ENCODE data around the gene NSL1. TPM values are rescaled to one million over a fixed set of nuclear protein-coding genes. Genes with fewer than 3 reads are reported as not detected.

Gene NSL1
- total RNA-seq, 1 experiment from 2014 or later: 61.3 TPM

DNA sequence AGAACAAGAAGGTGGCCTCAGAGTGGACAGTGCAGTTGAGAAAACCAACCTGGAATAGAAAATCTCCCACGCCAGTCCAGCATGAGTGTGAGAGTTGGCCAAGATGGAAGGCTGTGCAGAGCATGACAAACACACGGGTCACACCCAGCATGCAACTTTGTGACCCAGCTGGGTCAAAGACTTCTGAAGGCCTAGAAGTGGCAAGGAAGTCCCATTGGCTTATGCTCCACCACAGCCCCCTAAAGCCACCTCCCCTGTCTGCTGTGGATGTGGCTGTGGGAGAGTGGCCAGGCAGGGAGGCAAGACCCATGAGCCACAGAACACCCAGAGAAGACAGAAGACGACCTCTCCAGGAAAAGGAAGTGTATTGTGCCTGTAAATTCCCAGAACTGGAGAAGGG lies 105.5 kb downstream of the NSL1 start:
- DNase-seq (ENCODE audit: low read depth): no peak

GRCh38 chr1:212685429-212685828 lies 106.1 kb downstream of the NSL1 start:
- no peak for DNase-seq (ENCODE audit: low read depth)

GRCh38 chr1:212684521-212685090 lies 107.0 kb downstream of the NSL1 start:
- no peak for DNase-seq (ENCODE audit: low read depth)

DNA sequence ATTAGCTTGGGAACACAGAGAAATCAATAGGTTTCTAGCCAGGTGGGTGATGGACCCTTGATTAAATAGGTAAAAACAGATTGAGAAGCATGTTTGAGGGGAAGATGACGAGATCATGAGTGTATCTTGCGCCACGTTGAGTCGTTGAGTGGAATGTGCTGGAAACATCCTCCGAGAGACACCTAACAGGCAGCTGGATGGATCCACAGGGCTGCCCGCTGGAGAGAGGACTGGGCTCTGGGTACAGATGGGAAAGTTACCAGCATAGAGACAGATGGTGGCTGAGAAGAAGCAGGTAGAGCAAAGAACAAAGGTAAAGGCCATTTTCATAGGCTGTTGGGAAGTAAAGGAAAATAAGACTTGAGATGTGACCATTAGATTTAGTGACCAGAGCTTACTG lies 107.5 kb downstream of the NSL1 start:
- no peak for DNase-seq (ENCODE audit: low read depth)

DNA sequence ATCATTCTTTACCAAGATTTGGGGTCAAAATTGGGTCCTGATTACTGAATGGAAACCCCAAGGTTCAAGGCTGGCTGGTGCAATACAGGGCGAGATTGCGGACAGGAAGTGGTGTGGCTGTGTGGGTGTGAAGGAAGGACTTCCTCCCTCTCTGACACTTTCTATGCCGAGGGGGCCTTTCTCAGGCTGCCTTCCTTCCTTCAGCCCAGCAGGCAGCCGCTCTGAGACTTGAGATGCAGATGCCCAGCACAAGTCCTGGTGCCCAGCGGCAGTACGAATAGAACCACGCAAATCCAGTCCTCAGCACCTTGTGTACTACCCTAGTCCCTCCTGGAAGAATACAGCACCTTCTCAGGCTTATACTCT lies 108.2 kb downstream of the NSL1 start:
- peak; percentile 14 for DNase-seq (ENCODE audit: low read depth)

DNA sequence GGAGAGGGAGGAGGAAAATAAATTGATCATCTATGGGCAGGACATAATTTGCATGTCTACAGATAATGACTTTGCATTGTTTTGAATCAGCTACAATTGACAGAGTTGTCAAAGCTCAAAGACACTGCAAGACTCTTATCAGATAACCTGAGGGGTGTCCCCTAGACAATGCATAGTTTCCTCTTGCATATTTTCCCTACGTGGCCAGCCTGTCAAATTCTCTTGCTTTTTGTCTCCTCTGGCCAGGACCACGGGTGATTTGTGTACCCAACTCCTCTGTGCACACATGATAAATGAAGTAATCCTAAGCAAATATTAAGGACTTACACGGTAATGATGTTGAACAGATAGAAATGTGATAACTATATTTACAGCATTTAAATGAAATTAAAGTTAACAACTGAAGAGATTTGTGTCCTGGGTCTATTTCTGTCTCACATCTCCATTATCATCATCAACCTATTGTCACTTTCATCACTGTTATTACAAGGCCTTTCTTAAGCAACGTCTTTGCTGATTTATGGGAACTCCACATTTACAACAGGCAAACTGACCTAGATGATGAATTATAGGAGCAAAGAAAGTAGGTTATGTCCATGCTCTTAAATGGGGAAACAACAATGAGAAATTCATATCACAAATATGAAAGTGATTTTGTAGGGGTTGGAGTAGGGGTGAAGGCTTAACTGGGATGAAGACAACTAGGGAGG lies 110.7 kb downstream of the NSL1 start:
- DNase-seq (ENCODE audit: low read depth): no peak

- DNase-seq (ENCODE audit: low read depth): no peak
These were observed 112.8 kb downstream of the NSL1 start for GRCh38 chr1:212678456-212679410.

GRCh38 chr1:212677573-212677972 lies 114.0 kb downstream of the NSL1 start:
- DNase-seq (ENCODE audit: low read depth): no peak

GRCh38 chr1:212677136-212677535 lies 114.4 kb downstream of the NSL1 start:
- no peak for DNase-seq (ENCODE audit: low read depth)

Other genes starting within 250 kb of the NSL1 start
- gene ATF3, start 183.0 kb downstream of the NSL1 start, total RNA-seq (2014; rRNA removed; shearing (Covaris generic)): 17.8 and 37.4 TPM in 2 replicates
- 3.1 and 12.4 TPM in 2 replicates for gene BATF3, start 91.9 kb downstream of the NSL1 start, total RNA-seq (2014; rRNA removed; shearing (Covaris generic))
- gene TATDN3, start 117 bp upstream of the NSL1 start, total RNA-seq (2014; rRNA removed; shearing (Covaris generic)): 17.9 and 18.7 TPM in 2 replicates
- gene SPATA45, start 55.9 kb upstream of the NSL1 start, total RNA-seq (2014; rRNA removed; shearing (Covaris generic)): not detected in 2 replicates
- 6.3 and 8.0 TPM in 2 replicates for gene FLVCR1, start 66.5 kb upstream of the NSL1 start, total RNA-seq (2014; rRNA removed; shearing (Covaris generic))
- 4.4 and 4.8 TPM in 2 replicates for gene VASH2, start 158.8 kb upstream of the NSL1 start, total RNA-seq (2014; rRNA removed; shearing (Covaris generic))
- gene ANGEL2, start 224.1 kb upstream of the NSL1 start, total RNA-seq (2014; rRNA removed; shearing (Covaris generic)): 12.0 and 27.9 TPM in 2 replicates